NCI-H1048 (cell line): Measurements from ENCODE around the gene TTLL4.
A peak's percentile ranks its signal among the peaks of the same experiment; 100 is the strongest.
"Not testable (repeated sequence)": the region's sequence is repeated elsewhere in the genome, so short reads cannot be mapped to it uniquely, and the experiment has no call there.

Source experiments
- DNase-seq: peaks from one replicate; lab custom pipeline; 2025; lab: John Stamatoyannopoulos, UW

Gene TTLL4

DNA sequence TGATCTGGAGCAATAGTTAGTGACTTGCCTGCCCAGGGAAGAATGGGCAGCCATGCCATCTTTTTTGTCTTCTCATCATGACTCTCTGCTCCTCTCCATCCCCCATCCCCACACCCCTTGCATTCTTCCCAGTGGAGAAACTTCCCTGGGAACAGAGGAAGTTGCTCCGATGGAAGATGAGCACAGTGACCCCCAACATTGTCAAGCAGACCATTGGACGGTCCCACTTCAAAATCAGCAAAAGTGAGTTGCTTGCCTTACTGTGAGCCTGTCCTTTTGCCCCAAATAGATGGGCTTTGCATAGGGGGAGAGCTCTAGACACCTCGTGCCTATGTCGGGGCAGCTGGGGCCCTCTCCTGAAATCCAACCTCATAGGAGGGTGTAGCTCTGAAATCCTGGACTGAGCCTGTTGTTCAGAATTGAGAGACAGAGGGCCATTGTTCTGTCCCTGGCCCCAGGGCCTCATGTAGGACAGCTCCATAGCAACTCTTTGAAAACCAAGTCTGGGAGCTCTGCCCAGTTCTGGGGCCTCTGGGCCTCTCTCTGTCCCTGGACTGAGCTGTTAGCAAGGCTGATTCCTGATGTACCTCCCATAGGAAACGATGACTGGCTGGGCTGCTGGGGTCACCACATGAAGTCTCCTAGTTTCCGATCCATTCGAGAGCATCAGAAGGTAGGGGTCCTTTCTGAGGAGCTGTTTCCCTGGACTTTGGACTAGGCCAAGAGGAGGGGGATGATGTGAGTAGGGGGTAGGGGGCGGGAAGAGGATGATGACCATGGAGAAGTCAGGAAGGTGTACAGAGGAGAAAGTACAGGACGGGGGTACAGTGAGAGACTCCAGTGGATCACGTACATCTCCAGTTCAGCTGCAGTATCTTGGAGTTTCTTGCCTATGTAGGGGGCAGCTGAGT is 35.2 kb downstream of the TTLL4 start:
- DNase-seq = peak; percentile 76

DNA sequence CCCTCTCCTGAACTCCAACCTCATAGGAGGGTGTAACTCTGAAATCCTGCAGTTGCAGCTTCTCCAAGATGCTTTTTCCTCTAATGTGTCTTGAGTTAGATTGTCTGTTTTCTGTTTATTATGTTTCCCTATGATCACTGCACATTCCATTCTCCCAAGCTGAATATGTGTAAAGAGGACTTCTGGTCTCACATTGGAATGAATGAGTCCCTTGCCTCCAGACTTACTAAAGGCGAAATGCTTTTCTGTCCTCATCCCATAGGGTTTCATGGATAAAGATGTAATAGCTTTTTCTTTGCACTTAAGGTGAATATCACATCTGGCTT is 35.8 kb downstream of the TTLL4 start:
- no peak for DNase-seq

DNA sequence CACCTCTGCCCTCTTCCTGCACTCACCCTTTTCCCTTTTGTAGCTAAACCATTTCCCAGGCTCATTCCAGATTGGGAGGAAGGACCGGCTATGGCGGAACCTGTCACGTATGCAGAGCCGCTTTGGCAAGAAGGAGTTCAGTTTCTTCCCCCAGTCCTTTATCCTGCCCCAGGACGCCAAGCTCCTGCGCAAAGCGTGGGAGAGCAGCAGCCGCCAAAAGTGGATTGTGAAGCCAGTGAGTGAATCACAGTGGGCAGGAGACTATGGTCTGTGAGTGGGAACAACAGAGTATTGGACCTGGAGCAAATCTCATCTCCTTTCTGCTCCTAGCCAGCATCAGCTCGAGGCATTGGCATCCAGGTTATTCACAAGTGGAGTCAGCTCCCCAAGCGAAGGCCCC is 36.3 kb downstream of the TTLL4 start:
- no peak for DNase-seq

DNA sequence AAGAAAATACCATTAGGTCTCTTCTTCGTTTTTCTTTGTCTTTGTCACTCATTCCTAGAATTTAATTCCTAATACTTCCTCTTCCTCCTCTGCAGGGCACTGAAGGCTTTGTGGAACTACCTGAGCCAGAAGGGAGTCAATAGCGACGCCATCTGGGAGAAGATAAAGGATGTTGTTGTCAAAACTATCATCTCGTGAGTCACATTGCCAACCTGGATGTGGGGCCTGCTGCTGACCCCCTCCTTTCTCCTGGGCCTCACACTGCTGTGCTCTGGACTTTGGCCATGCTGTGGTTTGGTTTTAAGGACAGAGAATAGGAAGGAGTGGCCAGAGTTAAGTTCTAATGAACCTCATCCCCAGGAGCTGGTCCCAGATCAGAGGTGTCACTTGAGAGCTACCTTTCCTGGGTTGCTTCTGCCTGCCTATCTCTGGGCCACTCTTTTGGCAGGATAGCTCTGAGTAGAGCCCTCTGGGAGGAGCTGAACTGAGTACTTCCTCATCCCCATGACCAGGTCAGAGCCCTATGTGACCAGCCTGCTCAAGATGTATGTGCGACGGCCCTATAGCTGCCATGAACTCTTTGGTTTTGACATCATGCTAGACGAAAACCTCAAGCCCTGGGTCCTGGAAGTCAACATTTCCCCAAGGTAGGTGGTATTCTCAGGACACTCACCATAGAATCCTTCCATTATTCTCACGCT is 38.3 kb downstream of the TTLL4 start:
- no peak for DNase-seq

DNA sequence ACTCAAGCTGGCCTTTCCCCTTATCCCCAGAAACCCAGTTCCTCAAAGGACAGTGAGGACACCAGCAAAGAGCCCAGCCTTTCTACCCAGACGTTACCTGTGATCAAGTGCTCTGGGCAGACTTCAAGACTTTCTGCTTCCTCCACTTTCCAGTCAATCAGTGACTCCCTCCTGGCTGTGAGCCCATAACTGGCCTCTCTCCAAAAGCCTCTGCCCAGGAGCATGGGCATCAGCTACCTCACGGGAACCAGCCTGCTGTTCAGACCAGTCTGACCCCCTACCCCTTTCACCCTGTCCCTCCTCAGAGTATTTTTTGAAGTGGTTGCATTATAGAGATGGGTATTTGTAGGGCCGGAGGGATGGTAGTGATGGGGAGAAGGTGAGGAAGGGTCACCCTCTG is 43.6 kb downstream of the TTLL4 start:
- DNase-seq = no peak

DNA sequence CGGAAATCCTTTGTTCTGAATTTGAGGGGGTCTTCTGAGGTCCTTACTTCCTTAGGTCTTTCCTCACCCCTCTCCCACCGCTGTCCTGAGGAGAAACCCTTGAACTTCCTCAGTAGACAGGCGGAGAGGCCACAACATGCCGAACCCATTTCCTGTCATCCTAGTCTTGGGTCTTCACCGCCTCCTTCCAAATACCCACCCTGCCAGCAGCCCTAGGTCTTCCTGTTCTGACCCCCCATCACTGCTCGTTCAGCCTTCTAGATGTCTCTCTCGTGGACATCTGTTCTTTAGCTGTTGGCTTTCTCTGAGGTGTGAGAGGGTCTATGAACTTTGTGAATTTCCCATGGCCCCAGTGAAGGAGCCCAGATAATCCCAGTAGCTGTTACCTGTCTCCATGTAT is 44.1 kb downstream of the TTLL4 start:
- no peak for DNase-seq

DNA sequence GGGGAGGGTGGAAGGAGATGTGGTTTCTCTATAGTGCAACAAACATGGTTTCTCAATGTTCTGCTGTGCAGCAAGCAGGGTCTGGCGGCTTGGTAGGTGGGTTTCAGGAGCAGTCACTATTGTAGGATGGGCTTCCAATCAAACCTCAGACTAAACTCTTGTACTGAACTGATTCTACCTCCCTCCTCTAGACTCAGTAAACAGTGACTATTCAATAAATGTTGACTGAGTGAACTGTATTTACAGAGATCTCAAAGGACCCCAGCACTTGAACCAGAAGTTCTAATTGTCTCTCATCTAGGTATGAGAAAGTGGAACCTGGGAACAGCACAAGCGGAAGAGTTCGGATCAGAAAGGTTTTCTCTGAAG is 44.5 kb downstream of the TTLL4 start:
- no peak for DNase-seq

DNA sequence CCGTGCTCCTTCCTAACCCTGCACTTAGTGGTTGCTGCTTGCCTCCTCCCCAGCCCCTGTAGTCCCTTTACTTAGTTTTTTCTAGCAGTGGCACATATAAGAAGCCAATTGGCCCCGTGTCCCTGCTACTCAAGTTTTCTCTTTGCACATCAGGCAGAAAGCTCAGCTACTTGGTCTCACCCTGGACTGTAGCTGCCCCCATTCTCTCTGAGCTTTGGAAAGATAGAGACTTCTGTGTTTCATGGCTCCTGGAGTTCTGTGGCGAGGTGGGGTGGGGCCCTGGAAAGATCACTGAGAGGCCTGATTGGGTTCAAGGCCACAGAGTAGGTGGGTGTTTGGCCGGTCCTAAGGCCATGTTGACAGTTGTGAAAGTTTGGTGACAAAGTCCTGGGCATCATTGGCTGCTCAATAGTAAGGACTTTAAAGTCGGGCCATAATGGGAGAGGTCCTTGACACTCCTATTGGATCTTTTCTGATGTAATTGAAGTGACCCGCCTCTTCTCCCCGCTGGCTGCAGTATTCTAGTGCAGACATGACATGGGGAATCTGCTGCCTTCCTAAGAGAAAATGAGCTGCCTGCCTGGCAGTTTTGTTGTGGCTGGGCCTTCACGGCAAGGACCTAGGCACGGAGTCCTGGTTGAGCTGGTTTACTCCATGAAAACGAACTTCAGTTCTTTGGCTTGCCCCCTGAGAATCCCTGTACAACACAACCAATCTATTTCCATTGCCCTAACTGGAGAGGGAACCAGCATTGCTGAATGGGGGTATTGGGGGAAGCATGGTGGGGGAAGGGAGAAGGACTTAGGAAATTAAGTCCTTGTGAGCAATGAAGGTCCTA is 45.2 kb downstream of the TTLL4 start:
- no peak for DNase-seq

DNA sequence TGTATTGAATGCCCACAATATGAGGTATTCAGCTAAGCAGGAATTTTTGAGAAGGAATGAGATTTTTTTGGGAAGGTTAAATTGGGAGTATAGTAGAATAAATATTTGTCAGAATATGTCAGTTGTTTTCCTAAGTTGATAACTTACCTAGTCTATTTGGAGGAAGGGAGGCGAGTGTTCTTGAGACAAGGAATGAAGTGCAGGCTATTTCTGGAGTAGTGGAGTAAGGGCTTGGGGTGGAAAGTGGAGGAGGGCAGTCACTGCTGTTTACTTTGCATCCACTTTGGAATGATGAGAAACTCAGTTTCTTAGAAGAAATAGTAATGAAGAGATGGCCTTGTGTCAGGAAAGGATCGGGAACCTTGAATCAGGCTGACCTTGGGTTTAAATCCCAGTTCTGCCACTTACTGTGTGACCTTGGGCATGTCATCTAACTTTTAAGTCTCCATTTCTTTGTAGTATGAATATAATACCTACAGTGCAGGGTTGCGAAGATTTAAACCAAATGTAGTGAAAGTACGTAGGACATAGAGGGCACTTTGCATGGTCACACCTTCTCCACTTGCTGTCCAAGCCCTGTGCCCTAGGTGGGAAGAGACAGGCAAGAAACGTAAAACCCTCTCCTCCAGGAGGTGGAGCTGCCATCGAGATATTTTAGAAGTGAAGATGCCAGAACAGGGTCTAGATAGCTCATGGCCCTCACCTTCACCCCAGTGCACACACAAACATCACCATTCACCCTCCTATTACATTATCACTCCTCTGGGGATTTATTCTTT is 46.2 kb downstream of the TTLL4 start:
- no peak for DNase-seq

DNA sequence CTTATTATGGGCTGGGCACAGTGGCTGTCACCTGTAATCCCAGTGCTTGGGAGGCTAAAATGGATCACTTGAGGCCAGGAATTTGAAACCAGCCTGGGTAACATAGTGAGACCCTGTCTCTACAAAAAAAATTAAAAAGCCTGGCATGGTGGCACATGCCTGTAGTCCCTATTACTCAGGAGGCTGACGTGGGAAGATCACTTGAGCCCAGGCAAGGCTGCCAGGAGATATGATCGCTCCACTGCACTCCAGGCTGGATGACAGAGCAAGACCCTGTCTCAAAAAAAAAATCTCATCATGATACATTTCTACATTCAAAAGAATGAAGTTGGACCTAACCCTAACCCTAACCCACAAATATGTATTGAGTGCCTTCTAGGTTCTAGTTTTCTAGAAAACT is 51.2 kb downstream of the TTLL4 start:
- DNase-seq = no peak

DNA sequence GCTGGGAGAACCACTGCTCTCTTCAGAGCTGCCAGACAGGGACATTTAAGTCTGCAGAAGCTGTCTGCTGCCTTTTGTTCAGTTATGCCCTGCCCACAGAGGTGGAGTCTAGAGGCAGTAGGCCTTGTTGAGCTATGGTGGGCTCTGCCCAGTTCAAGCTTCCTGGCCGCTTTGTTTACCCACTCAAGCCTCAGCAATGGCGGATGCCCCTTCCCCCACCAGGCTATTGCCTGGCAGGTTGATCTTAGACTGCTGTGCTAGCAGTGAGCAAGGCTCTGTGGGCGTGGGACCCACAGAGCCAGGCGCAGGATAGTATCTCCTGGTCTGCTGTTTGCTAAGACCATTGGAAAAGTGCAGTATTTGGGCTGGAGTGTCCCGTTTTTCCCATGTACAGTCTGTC is 62.1 kb downstream of the TTLL4 start:
- not testable (repeated sequence) for DNase-seq

DNA sequence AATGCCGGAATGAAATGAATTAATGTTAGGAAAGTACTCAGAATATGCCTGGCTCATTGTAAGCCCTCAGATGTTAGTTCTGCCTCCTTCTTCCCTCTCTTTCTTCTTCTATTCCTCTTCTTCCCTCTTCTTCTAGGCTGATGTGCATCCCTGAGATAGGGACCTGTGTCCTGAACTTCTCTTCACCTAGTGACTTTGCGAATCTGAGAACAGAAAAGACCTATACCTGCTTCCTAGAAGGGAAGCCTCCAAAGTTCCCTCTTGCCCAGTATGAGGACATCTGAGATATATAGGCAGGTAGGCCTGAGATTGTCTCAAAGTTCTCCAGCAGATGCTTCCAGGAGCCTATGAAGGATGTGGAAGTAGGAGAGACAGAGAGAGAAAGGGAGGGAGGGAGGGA is 63.2 kb downstream of the TTLL4 start:
- no peak for DNase-seq

DNA sequence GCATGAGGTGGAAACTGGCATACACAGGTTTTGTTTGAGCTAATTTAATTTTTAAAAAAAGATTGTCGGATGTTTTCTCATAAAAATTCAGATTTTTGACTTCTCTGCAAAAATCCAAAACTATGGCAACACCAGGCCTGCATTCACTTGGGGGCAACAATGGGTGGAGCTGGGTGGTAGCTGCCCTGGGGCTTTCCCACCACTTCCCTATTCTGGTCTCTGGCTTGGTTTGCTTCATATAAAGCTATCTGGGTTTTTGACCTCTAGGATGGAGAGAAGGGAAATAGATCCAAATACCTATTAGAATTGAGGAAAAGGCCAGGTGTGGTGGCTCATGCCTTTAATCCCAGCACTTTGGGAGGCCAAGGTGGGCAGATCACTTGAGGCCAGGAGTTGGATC is 65.9 kb downstream of the TTLL4 start:
- no peak for DNase-seq

DNA sequence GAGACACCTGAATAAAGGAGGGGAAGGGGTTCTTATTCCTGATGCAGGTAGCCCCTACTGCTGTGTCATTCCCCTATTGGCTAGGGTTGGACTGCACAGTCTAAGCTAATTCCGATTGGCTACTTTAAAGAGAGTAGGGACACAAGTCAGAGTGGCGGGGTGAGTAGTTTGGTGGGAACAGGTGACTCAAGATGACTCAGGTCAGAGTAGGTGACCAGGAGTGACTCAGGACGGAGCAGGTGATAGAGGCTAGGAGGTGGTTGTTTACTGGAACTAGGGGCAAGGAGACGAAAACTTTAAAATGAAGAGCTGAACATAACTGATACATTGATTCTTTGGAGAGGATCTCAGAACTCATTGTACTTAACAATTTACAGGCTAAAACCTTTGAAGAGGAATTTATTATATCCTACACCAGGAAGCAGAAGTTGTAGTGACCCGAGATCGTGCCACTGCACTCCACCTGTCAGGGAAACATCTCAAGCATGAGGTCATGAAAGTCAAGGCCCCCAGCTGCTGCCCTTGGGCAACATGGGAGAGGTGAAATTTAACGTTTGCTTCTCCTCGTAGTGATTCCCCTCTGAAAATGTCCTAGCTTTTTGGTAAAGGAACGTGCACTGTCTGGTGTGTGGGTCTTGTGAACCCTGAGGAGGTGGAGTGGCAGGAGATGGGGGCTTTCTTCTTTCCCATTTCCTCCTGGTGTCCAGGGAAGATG is 66.8 kb downstream of the TTLL4 start:
- DNase-seq = no peak

DNA sequence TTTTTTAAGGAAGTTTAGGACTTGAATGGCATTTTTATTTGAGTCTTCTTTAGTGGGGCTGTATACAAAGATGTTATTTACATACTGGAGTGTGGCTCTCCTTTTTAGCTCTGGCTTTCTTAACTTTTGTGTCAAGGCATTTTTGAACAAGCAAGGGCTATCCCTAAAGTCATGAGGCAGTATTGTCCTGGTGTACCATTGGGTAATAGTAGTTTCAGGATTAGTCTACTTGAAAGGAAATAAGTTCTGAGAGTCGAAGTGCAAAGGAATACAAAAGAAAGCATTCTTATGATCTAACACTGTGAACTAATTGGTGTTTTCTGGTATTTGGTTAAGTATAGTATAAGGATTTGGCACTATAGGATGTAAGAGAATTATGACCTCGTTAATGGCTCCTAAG is 69.4 kb downstream of the TTLL4 start:
- DNase-seq = no peak

DNA sequence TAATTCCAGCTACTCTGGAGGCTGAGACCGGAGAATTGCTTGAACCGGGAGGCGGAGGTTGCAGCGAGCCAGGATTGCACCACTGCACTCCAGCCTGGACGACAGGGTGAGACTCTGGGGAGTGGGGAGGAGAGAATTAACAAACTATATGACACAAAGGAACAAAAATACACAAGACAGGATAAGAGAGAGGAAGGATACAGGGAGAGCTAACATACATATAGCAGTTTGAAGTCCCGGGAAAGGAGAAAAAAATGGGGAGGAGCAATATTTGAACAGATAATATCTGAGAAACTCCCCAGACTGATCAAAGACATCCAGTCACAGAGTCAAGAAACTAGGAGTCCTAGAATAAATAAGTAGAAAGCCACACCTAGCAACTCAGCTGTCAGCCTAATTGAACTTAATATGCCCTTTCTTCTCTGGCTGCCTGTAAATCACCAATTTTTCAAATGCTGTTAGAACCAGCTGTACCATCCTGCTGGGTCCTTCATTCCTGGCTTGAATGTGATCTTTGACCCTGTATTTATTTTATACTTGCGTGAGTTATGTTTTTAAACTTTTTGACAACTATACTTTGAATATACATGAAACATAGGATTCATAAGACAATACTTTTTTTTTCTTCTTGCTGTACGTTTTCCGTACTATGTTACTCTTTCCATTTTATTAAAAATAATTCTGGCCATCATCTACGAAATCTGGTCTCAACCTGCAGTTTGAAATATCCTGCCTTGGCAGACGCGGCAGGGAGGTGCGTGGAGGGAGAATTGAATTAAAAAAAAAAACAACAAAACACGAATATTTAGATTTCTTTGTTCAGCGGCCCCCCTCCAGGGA is 70.4 kb downstream of the TTLL4 start:
- no peak for DNase-seq

DNA sequence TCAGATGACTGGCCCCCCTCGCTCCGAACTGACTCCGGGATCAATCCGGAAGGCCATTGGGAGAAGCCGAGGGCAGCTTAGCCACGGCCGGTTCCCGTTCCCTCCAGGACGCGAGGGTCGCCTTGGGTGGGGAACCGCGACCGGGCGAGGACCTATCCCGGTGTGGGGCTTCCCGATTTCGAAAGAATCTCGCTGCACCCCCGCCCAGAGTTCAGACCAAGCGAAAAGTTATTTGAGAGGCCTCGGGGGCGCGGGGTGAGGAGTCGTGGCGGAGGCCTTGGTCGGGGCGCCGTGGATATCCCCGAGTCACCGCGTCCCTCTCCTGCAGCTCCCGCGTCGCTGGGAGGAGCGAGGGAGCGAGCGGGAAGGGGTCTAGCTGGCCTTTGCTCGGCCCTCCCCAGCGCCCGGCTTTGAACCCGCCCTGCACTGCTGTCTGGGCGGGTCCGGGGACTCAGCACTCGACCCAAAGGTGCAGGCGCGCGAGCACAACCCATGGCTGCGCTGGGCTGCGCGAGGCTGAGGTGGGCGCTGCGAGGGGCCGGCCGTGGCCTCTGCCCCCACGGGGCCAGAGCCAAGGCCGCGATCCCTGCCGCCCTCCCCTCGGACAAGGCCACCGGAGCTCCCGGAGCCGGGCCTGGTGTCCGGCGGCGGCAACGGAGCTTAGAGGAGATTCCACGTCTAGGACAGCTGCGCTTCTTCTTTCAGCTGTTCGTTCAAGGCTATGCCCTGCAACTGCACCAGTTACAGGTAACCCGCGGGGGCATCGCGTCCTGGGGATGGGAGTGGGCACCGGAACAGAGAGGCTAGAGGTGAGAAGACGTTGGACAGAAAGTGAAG is 71.3 kb downstream of the TTLL4 start, which contains the start of gene CYP27A1:
CYP27A1 (plus strand) TSS at position 457 of the 837 bp plus-strand sequence; CDS start at position 493, 36 bp downstream.
- DNase-seq = no peak

DNA sequence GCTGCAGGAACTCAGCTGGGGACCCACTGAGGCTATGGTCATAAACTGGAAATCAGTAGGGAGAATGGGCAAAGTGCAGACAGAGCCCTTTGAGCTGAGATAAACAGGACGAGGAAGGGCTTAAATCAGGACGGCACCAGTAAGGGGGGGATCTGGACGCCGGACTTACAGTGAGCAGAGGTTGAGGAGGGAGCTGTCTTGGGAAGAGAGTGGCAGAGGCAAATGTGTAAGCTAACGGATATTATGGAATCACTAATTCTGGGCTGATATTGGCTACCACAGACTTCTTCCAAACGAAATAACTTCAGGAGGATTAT is 71.9 kb downstream of the TTLL4 start:
- DNase-seq = no peak

DNA sequence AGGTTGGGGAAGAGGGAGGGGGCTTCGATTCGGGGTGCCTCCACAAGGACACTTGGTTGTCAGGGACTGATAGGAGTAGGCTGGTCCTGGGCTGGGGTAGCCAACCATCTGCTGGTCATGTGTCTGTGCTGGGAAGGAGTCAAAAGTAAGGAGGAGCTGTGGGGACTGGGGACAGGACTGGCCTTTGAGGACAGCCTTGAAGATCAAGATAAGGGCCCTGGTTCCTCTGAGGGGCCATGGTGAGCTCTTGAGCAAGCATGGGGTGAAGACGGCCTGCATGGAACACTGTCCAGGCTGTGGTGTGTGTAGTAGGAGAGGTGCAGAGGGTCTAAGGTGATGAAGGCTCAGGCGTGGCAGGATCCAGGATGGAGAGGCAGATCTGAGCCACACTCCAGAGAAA is 73.1 kb downstream of the TTLL4 start:
- no peak for DNase-seq

DNA sequence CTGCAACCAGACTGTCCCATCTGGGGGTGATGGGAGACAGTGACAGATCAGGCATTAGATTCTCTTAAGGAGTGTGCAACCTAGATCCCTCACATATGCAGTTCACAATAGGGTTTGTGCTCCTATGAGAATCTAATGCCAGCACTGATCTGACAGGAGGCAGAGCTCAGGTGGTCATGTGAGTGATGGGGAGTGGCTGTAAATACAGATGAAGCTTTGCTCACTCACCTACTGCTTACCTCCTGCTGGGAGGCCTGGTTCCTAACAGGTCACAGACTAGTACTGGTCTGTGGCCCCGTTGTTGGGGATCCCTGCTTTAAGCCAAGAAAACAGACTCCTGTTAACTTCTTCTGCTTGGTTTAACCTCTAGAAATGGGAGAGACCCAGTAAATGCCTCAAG is 74.5 kb downstream of the TTLL4 start:
- no peak for DNase-seq
